ENCODE results near the gene PANX3. TPM values are rescaled to one million over a fixed set of nuclear protein-coding genes. Genes with fewer than 3 reads are reported as not detected.

The PANX3 gene
- total RNA-seq, 1 donor from 2014 or later = not detected

DNA sequence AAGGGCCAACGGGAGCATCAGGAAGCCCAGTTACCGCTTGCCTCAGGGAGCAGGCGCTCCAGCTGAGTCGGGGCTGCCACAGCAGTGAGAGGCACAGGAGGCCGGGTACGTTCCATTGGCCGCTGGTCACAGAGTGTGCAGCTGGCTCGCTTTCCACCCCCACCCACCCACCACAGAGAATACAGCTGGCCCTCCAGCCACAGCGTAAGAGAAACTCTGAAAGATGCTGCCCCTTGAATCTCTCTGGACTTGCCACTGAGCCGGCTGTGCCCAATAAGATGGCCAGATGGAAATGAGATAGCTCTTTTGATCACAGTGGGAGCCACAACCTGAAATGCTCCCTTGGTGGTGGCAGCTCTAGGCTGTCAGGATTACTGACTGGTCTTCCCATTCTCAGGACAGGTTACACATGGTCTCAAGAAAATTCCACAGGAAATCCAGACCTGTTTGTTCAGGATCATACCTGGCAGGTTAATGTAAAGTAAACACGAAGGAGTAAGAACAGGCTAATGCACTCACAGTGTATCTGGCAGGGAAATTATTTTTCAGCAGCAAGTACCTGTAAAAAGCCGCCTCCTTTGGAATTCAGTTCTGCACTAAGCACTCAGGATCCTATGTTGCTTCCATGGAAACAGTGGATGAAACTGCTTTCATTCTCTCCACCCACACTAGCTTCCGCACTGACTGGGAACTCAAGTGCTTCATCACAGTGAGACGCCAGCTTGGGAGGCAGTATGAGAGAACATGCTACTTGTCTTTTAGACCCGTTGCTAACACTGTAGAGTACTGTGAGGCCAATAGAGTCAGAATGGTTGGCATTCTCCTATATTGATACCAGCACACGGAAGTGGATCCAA, 45.8 kb downstream of the PANX3 start:
- H3K27me3 ChIP-seq (ENCODE audit: control insufficient read depth, insufficient read depth, low read length) = no peaks in the 10 kb centered on the region
- no peak overlapping the region for H3K4me3 ChIP-seq (ENCODE audit: low read depth, low read length)
- no peak for DNase-seq (ENCODE audit: low read depth)
- TF ChIP-seq, protein P1, sequence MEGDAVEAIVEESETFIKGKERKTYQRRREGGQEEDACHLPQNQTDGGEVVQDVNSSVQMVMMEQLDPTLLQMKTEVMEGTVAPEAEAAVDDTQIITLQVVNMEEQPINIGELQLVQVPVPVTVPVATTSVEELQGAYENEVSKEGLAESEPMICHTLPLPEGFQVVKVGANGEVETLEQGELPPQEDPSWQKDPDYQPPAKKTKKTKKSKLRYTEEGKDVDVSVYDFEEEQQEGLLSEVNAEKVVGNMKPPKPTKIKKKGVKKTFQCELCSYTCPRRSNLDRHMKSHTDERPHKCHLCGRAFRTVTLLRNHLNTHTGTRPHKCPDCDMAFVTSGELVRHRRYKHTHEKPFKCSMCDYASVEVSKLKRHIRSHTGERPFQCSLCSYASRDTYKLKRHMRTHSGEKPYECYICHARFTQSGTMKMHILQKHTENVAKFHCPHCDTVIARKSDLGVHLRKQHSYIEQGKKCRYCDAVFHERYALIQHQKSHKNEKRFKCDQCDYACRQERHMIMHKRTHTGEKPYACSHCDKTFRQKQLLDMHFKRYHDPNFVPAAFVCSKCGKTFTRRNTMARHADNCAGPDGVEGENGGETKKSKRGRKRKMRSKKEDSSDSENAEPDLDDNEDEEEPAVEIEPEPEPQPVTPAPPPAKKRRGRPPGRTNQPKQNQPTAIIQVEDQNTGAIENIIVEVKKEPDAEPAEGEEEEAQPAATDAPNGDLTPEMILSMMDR (IDR thresholded peaks at IDR 0.05; ENCODE audit: insufficient read depth, low read length, poor library complexity, severe bottlenecking) = no peak
- H3K36me3 ChIP-seq (ENCODE audit: control insufficient read depth, insufficient read depth, low read length) = no peaks in the 10 kb centered on the region

- DNase-seq (ENCODE audit: low read depth) = no peak
- TF ChIP-seq, protein P1 (IDR thresholded peaks at IDR 0.05; ENCODE audit: insufficient read depth, low read length, poor library complexity, severe bottlenecking) = no peak
- no peaks in the 10 kb centered on the region for H3K27me3 ChIP-seq (ENCODE audit: control insufficient read depth, insufficient read depth, low read length)
- H3K4me3 ChIP-seq (ENCODE audit: low read depth, low read length) = no peak overlapping the region
- H3K36me3 ChIP-seq (ENCODE audit: control insufficient read depth, insufficient read depth, low read length) = no peaks in the 10 kb centered on the region
Measured at GRCh38 chr11:124657904-124658303, 46.7 kb downstream of the PANX3 start.

GRCh38 chr11:124658501-124658900, 47.3 kb downstream of the PANX3 start:
- Histone ChIP-seq H3K27me3 (ENCODE audit: control insufficient read depth, insufficient read depth, low read length) (no peaks in the 10 kb centered on the region), H3K36me3 (ENCODE audit: control insufficient read depth, insufficient read depth, low read length) (no peaks in the 10 kb centered on the region), H3K4me3 (ENCODE audit: low read depth, low read length) (no peak overlapping the region)
- TF ChIP-seq, protein P1 (IDR thresholded peaks at IDR 0.05; ENCODE audit: insufficient read depth, low read length, poor library complexity, severe bottlenecking) = no peak
- DNase-seq (ENCODE audit: low read depth) = no peak

- TF ChIP-seq, protein P1 (IDR thresholded peaks at IDR 0.05; ENCODE audit: insufficient read depth, low read length, poor library complexity, severe bottlenecking) = no peak
- H3K36me3 ChIP-seq (ENCODE audit: control insufficient read depth, insufficient read depth, low read length) = no peaks in the 10 kb centered on the region
- DNase-seq (ENCODE audit: low read depth) = no peak
- H3K4me3 ChIP-seq (ENCODE audit: low read depth, low read length) = no peak overlapping the region
- no peaks in the 10 kb centered on the region for H3K27me3 ChIP-seq (ENCODE audit: control insufficient read depth, insufficient read depth, low read length)
Measured at GRCh38 chr11:124658986-124659385, 47.8 kb downstream of the PANX3 start.

GRCh38 chr11:124661553-124661952, 50.3 kb downstream of the PANX3 start:
- TF ChIP-seq, protein P1 (IDR thresholded peaks at IDR 0.05; ENCODE audit: insufficient read depth, low read length, poor library complexity, severe bottlenecking) = no peak
- Histone ChIP-seq H3K27me3 (ENCODE audit: control insufficient read depth, insufficient read depth, low read length) (no peaks in the 10 kb centered on the region), H3K36me3 (ENCODE audit: control insufficient read depth, insufficient read depth, low read length) (no peaks in the 10 kb centered on the region), H3K4me3 (ENCODE audit: low read depth, low read length) (no peak overlapping the region)
- no peak for DNase-seq (ENCODE audit: low read depth)

DNA sequence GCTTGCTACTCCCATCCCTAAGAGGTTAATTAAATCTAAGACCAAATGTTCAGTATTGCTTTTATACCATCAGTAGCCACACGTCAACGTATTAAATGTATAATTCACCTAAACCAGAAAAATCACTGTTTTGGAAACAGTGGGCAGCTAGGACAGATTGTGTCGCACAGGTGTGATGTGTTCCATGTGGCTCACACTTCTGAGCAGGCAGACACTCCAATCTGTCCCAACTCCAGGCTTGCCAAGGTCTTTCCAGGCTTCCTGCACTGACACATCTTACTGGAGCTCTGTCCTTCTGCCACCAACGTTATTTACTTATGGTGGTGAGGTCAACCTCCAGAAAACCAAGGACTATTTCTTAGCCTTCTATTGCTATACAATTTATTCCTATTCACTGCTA, 50.9 kb downstream of the PANX3 start:
- no peaks in the 10 kb centered on the region for H3K27me3 ChIP-seq (ENCODE audit: control insufficient read depth, insufficient read depth, low read length)
- H3K4me3 ChIP-seq (ENCODE audit: low read depth, low read length) = no peak overlapping the region
- TF ChIP-seq, protein P1 (IDR thresholded peaks at IDR 0.05; ENCODE audit: insufficient read depth, low read length, poor library complexity, severe bottlenecking) = no peak
- DNase-seq (ENCODE audit: low read depth) = no peak
- no peaks in the 10 kb centered on the region for H3K36me3 ChIP-seq (ENCODE audit: control insufficient read depth, insufficient read depth, low read length)
